Measurements from ENCODE around the gene MAP1LC3A.

Gene MAP1LC3A

DNA sequence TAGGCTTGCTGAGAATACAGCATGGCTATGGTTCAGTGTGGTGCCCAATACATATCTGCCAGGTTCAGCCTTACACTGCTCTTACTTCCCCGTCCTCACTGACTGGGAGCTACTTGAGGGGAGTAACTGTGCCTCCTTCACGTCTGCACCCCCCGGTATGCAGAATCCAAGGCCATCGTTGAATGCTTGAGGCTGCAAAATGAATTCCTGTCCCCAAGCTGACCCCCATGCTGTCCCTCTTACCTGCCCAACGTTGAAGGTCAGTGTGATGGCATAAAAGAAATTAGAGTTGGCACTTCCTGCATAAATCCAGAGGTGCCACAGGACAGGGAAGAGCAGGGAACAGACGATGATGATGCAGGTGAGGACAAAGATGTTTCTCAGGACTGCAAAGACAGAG, 16.3 kb downstream of the MAP1LC3A start:
- TF ChIP-seq, protein P1, sequence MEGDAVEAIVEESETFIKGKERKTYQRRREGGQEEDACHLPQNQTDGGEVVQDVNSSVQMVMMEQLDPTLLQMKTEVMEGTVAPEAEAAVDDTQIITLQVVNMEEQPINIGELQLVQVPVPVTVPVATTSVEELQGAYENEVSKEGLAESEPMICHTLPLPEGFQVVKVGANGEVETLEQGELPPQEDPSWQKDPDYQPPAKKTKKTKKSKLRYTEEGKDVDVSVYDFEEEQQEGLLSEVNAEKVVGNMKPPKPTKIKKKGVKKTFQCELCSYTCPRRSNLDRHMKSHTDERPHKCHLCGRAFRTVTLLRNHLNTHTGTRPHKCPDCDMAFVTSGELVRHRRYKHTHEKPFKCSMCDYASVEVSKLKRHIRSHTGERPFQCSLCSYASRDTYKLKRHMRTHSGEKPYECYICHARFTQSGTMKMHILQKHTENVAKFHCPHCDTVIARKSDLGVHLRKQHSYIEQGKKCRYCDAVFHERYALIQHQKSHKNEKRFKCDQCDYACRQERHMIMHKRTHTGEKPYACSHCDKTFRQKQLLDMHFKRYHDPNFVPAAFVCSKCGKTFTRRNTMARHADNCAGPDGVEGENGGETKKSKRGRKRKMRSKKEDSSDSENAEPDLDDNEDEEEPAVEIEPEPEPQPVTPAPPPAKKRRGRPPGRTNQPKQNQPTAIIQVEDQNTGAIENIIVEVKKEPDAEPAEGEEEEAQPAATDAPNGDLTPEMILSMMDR (conservative IDR thresholded peaks at IDR 0.05; ENCODE audit: low read depth, low read length), result no peak
- no peak for DNase-seq (ENCODE audit: low read depth)
- H3K4me3 ChIP-seq (ENCODE audit: low read depth, low read length), result no peak overlapping the region

DNA sequence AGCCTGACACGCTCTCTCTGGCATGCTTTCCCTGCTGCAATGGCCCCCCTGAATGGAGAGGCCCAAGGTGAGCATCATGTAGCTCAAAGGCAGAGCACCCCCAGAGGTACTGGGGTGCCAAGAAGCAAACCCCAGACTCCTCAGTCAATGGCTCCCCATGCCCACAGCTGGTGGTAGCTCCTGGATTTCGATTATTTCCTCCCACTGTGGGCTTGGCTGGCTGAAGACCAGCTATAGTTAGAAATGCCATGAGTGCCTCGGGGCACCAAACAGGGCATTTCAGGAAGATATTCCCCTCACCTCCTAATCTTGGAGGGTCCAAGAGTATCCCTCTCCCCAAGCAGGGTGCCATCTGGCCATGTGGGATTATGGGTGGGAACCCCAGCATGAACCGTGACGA, 16.8 kb downstream of the MAP1LC3A start:
- H3K4me3 ChIP-seq (ENCODE audit: low read depth, low read length), result no peak overlapping the region
- TF ChIP-seq, protein P1 (conservative IDR thresholded peaks at IDR 0.05; ENCODE audit: low read depth, low read length), result no peak
- DNase-seq (ENCODE audit: low read depth), result no peak

DNA sequence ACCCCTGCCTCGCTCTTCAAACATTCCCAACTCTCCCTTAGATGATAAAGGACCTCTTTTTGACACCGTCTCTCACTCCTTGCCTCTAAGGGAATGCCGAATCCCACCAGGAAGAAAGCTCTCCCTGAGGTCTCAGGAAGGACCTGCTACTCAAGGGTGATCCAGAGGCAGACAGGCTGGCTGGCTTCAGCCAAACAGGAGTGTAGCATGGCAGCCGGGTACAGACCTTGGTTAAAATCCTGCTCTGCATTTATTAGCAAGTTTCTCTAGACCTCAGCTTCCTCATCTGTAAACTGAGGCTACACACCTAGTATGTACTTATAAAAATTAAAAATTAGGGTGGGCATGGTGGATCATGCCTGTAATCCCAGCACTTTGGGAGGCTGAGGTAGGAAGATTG, 17.2 kb downstream of the MAP1LC3A start:
- H3K4me3 ChIP-seq (ENCODE audit: low read depth, low read length), result no peak overlapping the region
- DNase-seq (ENCODE audit: low read depth), result no peak
- TF ChIP-seq, protein P1 (conservative IDR thresholded peaks at IDR 0.05; ENCODE audit: low read depth, low read length), result no peak

DNA sequence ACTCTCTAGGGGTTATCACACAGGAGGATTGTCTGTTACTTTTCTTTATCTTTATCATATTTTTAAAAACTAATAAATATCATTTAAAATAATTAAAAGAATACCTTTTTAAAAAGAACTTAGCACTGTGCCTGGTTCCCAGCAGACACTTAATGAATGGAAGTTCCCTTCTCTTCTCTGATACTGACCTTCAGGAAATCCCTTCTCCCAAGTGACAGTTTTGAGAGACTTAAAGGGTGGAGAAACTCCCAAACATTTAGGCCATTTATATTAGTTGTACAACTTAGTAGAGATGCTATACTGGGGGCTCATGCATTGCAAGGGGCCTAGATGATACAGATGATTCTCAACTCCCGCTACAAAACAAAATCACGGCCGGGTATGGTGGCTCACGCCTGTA, 18.5 kb downstream of the MAP1LC3A start:
- DNase-seq (ENCODE audit: low read depth), result no peak

DNA sequence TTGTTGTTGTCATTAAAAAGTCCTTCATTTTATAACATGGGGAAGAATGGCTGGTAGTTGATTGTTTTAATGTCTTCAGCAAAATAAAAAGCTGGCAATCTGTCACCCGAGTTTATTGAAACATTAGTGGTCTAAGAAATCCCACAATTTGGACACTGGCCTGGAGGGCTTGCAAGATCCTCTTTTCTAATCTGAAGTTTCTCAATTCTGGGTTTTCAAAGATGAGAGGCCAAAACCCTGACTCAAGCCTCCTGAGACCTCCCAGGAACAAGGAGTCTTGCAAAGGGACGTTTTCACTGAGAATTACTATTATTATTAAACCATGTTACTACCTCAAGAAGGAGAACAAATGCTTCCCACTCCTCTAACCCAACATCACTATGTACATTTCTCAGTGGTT, 19.5 kb downstream of the MAP1LC3A start:
- no peak overlapping the region for H3K4me3 ChIP-seq (ENCODE audit: low read depth, low read length)
- TF ChIP-seq, protein P1 (conservative IDR thresholded peaks at IDR 0.05; ENCODE audit: low read depth, low read length), result no peak
- no peak for DNase-seq (ENCODE audit: low read depth)

More for the DNA sequence above, 18.5 kb downstream of the MAP1LC3A start:
- TF ChIP-seq, protein P1 (conservative IDR thresholded peaks at IDR 0.05; ENCODE audit: low read depth, low read length), result no peak
- no peak overlapping the region for H3K4me3 ChIP-seq (ENCODE audit: low read depth, low read length)

DNA sequence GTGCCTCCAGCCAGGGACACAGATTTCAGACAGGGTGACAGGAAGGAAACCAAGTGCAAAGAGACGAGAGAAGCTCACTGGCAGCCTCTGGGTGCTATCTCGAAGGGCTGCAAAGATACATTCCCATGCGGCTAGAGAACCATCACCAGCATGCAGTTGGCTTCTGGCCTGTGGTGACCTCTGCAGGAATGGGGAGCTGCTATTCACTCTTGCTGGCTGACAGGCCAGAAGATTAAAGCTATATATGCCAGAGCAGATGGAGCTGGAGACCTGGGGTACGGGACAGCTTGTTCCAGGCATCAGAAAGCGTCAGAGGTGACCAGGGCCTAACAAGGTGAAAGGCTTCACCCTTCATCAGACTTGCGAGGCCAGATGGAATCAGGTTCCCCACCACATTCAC, 20.0 kb downstream of the MAP1LC3A start:
- TF ChIP-seq, protein P1 (conservative IDR thresholded peaks at IDR 0.05; ENCODE audit: low read depth, low read length), result no peak
- no peak for DNase-seq (ENCODE audit: low read depth)
- H3K4me3 ChIP-seq (ENCODE audit: low read depth, low read length), result no peak overlapping the region

DNA sequence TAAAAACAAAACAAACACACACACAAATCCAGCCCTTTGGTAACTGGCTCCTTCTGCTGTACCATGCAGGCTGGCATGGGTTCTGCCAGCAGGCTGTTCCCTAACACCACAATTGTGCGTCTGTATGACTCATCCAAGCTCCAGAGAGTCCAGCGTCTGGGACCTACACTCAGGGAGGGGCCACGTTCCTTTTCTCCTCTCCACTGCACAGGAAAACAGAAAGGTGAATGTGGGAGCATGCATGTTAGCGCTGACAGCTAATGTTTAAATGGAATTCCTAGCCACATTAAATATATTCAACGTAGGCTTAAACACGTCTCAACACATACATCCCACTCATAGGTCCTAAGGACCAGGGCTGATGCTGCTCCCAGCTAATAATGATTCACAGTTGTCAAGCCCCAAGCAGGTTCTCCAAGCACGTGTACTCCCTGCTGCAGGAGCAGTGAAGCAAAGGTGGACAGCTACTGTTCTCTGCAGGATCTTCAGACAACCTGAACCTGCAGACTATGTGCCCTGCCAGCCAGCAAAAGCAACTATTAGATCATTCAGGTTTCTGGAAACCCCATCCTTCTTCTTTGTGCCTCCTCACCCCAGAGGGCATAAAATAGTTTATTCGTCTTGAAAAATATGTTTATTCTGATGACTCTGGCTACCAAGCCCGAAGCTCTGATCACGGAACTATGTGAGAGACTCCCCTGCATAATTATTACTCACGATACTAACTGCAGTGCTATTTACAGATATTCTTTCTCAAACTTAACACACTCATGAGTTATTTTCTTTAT, 20.9 kb downstream of the MAP1LC3A start:
- H3K4me3 ChIP-seq (ENCODE audit: low read depth, low read length), result no peak overlapping the region
- DNase-seq (ENCODE audit: low read depth), result peak; percentile 87
- TF ChIP-seq, protein P1 (conservative IDR thresholded peaks at IDR 0.05; ENCODE audit: low read depth, low read length), result peak; percentile 88

Data from choroid plexus epithelial cell (primary cell).